OCI-LY7 (cell line): ENCODE data around the gene CDCA4. TPM values are rescaled to one million over a fixed set of nuclear protein-coding genes. Genes with fewer than 3 reads are reported as not detected.

Experiments
- BruUV-seq: library from RNA; stranded (reverse); fragments of 400-500 nt; replicated peaks from 2 replicates; lab custom pipeline; 2021; lab: Mats Ljungman, UMichigan
- CTCF ChIA-PET: fragments of 300-600 bp; sonication (Branson Sonifier 250); formaldehyde crosslinking; loops from one replicate; lab custom pipeline; 2022; ENCODE audit warnings: antibody characterized with exemption; ENCODE audit not compliant: unreplicated experiment; lab: Charles Lee
- POLR2A ChIA-PET: fragments of 300-600 bp; sonication (Branson Sonifier 250); formaldehyde crosslinking; loops from one replicate; lab custom pipeline; 2022; ENCODE audit warnings: antibody characterized with exemption; lab: Charles Lee
- DNase-seq: peaks from one replicate; pipeline ENCODE4 v3.0.0-alpha.2; 2015; ENCODE audit warnings: low spot score
- H2AFZ ChIP-seq: fragments of 200-600 bp; sonication (generic), shearing (Covaris generic); 2 replicates; pipeline ENCODE4 v1.6.1; 2014; ENCODE audit warnings: mild to moderate bottlenecking, antibody characterized with exemption, low read length, moderate library complexity
- H3K27ac ChIP-seq: fragments of 200-600 bp; sonication (generic); 2 replicates; pipeline ENCODE4 v1.5.1; 2014; ENCODE audit warnings: mixed run types, low read depth, mild to moderate bottlenecking, moderate library complexity, low read length, inconsistent platforms; ENCODE audit not compliant: poor library complexity, severe bottlenecking
- H3K36me3 ChIP-seq: fragments of 200-600 bp; sonication (generic); 2 replicates; pipeline ENCODE4 v1.6.1; 2014; ENCODE audit warnings: mild to moderate bottlenecking, antibody characterized with exemption, low read length, moderate library complexity, mixed read lengths; ENCODE audit not compliant: insufficient read depth
- H3K4me1 ChIP-seq: fragments of 200-600 bp; sonication (generic); 2 replicates; pipeline ENCODE4 v1.5.1; 2014; ENCODE audit warnings: mild to moderate bottlenecking, low read length; ENCODE audit not compliant: insufficient read depth, poor library complexity, severe bottlenecking
- H3K4me2 ChIP-seq: fragments of 200-600 bp; sonication (generic); 2 replicates; pipeline ENCODE4 v1.6.1; 2014; ENCODE audit warnings: mild to moderate bottlenecking, low read length
- H3K4me3 ChIP-seq: fragments of 200-600 bp; sonication (generic); 2 replicates; pipeline ENCODE4 v1.5.1; 2014; ENCODE audit warnings: mild to moderate bottlenecking, low read depth, low read length; ENCODE audit not compliant: poor library complexity, severe bottlenecking
- H3K79me2 ChIP-seq: fragments of 200-600 bp; sonication (generic); 2 replicates; pipeline ENCODE4 v1.6.1; 2016; ENCODE audit warnings: low read depth, mild to moderate bottlenecking, low read length, moderate library complexity, mixed read lengths; ENCODE audit not compliant: insufficient read depth
- H3K9me2 ChIP-seq: fragments of 200-600 bp; sonication (generic); 2 replicates; pipeline ENCODE4 v1.6.1; 2016; ENCODE audit warnings: mild to moderate bottlenecking, low read length, mixed read lengths; ENCODE audit not compliant: insufficient read depth
- H3K9me3 ChIP-seq: fragments of 200-600 bp; sonication (generic); 2 replicates; pipeline ENCODE4 v1.6.1; 2014; ENCODE audit warnings: mild to moderate bottlenecking, mixed run types, low read length, mixed read lengths
- H4K20me1 ChIP-seq: fragments of 200-600 bp; sonication (generic); 2 replicates; pipeline ENCODE4 v1.6.1; 2014; ENCODE audit warnings: mild to moderate bottlenecking, antibody characterized with exemption, low read length, moderate library complexity, mixed read lengths; ENCODE audit not compliant: insufficient read depth
- EZH2phosphoT487 ChIP-seq: fragments of 200-600 bp; sonication (generic); IDR thresholded peaks from 2 replicates; pipeline ENCODE4 v1.6.1; 2018; ENCODE audit warnings: low read depth, borderline replicate concordance, mild to moderate bottlenecking, mixed run types, antibody characterized with exemption, low read length, moderate library complexity, mixed read lengths
- intact Hi-C: fragments of 100-400 bp; cut with micrococcal nuclease; formaldehyde crosslinking; loops from one replicate; pipeline ENCODE4 v1.10.0; 2022; ENCODE audit not compliant: unreplicated experiment
- total RNA-seq, 2 experiments: library from RNA; depleted of rRNA in 1 of 2; stranded (reverse); fragments of >200 nt in 1 of 2; shearing (Covaris generic) in 1 of 2; gene quantifications; 2 replicates each; pipeline ENCODE4 v1.2.3, GENCODE V29; 2014 to 2022
- TF ChIP-seq, protein P1 (sequence below): fragments of 200-600 bp; sonication (generic); conservative IDR thresholded peaks from 2 replicates; pipeline ENCODE4 v1.5.1; 2014; ENCODE audit warnings: mild to moderate bottlenecking, antibody characterized with exemption, low read length, moderate library complexity, mixed read lengths

CDCA4 gene
- total RNA-seq, 2 experiments from 2014 or later = 74.0 to 109 TPM

DNA sequence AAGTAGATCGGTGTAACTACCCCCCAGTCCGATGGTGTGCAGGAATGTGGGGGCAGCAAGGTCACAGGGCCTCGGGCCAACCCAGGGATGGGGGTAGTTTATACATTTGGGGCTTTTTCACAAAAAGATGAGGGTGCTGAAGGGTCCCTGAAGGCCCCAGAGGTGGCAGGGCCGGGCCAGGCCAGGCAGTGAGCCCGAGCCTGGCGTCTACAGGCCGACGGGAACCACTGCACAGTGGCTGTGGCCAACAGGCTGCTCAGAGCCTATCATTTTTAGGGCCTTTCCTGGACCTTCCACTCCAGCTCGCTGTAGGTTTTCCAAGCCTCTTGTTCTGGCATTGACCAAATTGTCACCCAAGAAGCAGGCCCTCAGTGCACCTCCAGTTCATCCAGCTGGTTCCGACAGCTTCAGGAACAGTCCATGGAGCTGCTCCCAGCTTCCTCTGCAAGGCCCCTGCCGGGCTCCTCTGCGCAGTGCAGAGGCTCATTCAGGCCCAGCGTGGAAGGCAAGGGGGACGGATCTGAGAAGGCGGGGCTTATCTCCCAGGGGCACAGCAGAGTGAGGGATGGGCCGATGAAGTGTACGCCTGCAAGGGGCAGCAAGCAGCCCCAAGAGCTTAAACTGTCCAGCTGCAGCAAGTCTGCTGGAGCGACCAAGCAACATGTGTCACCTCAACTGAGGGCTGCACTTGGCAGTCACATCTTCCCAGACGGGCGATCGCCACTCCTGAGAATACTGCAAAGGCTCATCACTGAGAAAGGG, 13.9 kb downstream of the CDCA4 start:
- intact Hi-C loops = no loop called here
- no peaks in the 10 kb centered on the region for H3K9me2 ChIP-seq
- ChIA-PET CTCF (no interaction called here), POLR2A (interaction anchor here (1.1 kb wide), 1 partner anchor 10 kb away, joined by 3 read pairs; no protein-coding TSS in a partner anchor)
- H3K4me1 ChIP-seq = no peaks in the 10 kb centered on the region
- H3K27ac ChIP-seq = no peak overlapping the region
- no peak overlapping the region for H3K4me2 ChIP-seq
- no peaks in the 10 kb centered on the region for H3K9me3 ChIP-seq
- H2AFZ ChIP-seq = no peak overlapping the region
- TF ChIP-seq, protein P1, sequence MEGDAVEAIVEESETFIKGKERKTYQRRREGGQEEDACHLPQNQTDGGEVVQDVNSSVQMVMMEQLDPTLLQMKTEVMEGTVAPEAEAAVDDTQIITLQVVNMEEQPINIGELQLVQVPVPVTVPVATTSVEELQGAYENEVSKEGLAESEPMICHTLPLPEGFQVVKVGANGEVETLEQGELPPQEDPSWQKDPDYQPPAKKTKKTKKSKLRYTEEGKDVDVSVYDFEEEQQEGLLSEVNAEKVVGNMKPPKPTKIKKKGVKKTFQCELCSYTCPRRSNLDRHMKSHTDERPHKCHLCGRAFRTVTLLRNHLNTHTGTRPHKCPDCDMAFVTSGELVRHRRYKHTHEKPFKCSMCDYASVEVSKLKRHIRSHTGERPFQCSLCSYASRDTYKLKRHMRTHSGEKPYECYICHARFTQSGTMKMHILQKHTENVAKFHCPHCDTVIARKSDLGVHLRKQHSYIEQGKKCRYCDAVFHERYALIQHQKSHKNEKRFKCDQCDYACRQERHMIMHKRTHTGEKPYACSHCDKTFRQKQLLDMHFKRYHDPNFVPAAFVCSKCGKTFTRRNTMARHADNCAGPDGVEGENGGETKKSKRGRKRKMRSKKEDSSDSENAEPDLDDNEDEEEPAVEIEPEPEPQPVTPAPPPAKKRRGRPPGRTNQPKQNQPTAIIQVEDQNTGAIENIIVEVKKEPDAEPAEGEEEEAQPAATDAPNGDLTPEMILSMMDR = no peak
- TF ChIP-seq EZH2phosphoT487 = no peak
- no peak for DNase-seq
- H3K4me3 ChIP-seq = no peak overlapping the region
- peaks cover 70% of the 10 kb centered on the region for H3K36me3 ChIP-seq
- peaks cover 36% of the 10 kb centered on the region for H3K79me2 ChIP-seq
- H4K20me1 ChIP-seq = peaks cover 21% of the 10 kb centered on the region
- BruUV-seq = no TSS peak

DNA sequence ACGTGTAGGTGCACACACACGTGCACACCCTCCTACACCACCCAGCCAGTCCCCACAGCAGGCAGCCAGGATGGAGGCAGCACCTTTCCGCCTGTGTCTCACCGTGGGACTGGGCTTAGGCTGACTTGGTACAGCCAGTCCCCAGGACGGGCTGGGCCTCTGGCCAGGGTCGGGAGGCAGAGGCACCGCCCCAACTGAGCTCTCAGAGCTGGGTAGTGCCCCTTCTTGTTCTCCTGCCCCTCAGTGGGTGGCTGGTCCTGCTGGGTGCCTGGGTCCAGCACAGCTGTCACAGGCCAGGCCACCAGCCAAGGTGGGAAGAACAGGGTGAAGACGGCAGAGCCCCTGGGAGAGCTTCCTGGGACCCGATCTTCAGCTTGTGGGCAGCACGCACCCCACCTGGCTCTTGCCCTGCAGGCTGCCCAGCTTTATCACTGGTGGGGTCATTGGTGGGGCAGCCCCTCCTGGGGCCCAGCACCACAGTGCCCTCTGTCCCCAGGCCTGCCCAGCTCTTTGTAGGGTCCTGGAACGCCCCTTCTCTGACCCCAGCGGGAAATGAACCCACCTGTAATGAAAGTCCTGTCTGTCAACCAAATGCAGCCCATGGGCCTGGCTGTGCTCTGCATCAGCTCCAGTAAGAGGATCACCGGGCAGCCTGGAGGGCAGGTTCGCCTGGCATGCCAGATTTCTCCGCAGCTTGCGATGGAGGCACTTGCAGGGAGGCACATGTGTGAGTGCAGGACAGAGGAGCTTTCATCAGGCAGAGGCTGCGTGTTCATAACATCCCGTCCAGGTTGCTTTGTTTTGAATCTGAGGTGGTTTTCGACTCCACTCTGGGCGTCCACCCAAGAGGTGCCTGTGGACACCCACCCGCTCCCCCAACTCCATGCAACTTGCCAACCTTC, 14.7 kb downstream of the CDCA4 start:
- CTCF ChIA-PET = no interaction called here
- intact Hi-C loops = no loop called here

More for the DNA sequence above, 14.7 kb downstream of the CDCA4 start:
- POLR2A ChIA-PET = interaction anchor here (1.1 kb wide), 1 partner anchor 9 kb away, joined by 3 read pairs; no protein-coding TSS in a partner anchor
- H3K4me3 ChIP-seq = no peak overlapping the region
- H3K9me2 ChIP-seq = no peaks in the 10 kb centered on the region
- DNase-seq = no peak
- H3K36me3 ChIP-seq = peaks cover 62% of the 10 kb centered on the region
- TF ChIP-seq, protein P1 = no peak
- TF ChIP-seq EZH2phosphoT487 = no peak
- H3K4me2 ChIP-seq = no peak overlapping the region
- BruUV-seq = no TSS peak
- H3K4me1 ChIP-seq = no peaks in the 10 kb centered on the region
- H3K79me2 ChIP-seq = peaks cover 27% of the 10 kb centered on the region
- H2AFZ ChIP-seq = no peak overlapping the region
- H3K27ac ChIP-seq = no peak overlapping the region
- peaks cover 14% of the 10 kb centered on the region; the same call in 1 of the 2 replicates for H4K20me1 ChIP-seq
- H3K9me3 ChIP-seq = no peaks in the 10 kb centered on the region
